HCT116 (cell line): ENCODE measurements around the gene PPP1R3C. TPM values are rescaled to one million over a fixed set of nuclear protein-coding genes. Genes with fewer than 3 reads are reported as not detected.

Source experiments
- ATAC-seq: fragments of 200-7000 bp; cut with Tn5 transposase; 2 replicates; pipeline ENCODE4 v1.9.1; 2020; ENCODE audit warnings: mild to moderate bottlenecking, moderate library complexity
- BruUV-seq: library from RNA; stranded (reverse); fragments of 400-500 nt; replicated peaks from 2 replicates; lab custom pipeline; 2021; lab: Mats Ljungman, UMichigan
- CTCF ChIA-PET: fragments of 300-600 bp; sonication (Branson Sonifier 250); formaldehyde crosslinking; loops from one replicate; lab custom pipeline; 2021; ENCODE audit warnings: antibody characterized with exemption; lab: Charles Lee
- POLR2A ChIA-PET: fragments of 300-600, 350-600 bp; sonication (Branson Sonifier 250); formaldehyde crosslinking; loops from one replicate; lab custom pipeline; 2021; ENCODE audit warnings: antibody characterized with exemption; lab: Charles Lee
- RAD21 ChIA-PET, 2 experiments: fragments of 300-600 bp; sonication (Branson Sonifier 250); formaldehyde crosslinking; loops; one replicate each; lab custom pipeline; 2023; ENCODE audit warnings: low total read pairs in 2 of 2; ENCODE audit not compliant: uncharacterized antibody in 2 of 2, unreplicated experiment in 2 of 2, low non-redundant PET in 1 of 2; lab: Charles Lee
- DNase-seq: peaks from one replicate; pipeline ENCODE4 v3.0.0-alpha.2; 2010; ENCODE audit warnings: low read depth, low spot score
- H2AFZ ChIP-seq: fragments of 200-600 bp; shearing (Covaris generic), sonication (generic); 2 replicates; pipeline ENCODE4 v1.6.1; 2017; ENCODE audit warnings: low read depth, mixed run types, mixed read lengths, antibody characterized with exemption, low read length; ENCODE audit not compliant: poor library complexity, severe bottlenecking
- H3K27ac ChIP-seq: 2 replicates; pipeline ENCODE4 v1.5.1; 2012; ENCODE audit warnings: low read depth, low read length
- H3K27me3 ChIP-seq: fragments of 200-600 bp; sonication (generic); 2 replicates; pipeline ENCODE4 v1.6.1; 2016; ENCODE audit warnings: mixed run types, low read length, mixed read lengths; ENCODE audit not compliant: insufficient read depth
- H3K36me3 ChIP-seq, 2 experiments: fragments of 200-500 bp in 1 of 2; fragments of 200-600 bp in 1 of 2; sonication (Bioruptor generic) in 1 of 2; sonication (generic) in 1 of 2; 2 replicates each; pipeline versions ENCODE4 v1.5.1 to v1.6.1; 2014 to 2016; ENCODE audit warnings: low read length in 2 of 2, inconsistent platforms in 1 of 2, mixed read lengths in 1 of 2, mixed run types in 1 of 2; ENCODE audit not compliant: insufficient read depth in 2 of 2, control insufficient read depth in 1 of 2
- H3K4me1 ChIP-seq, 2 experiments: fragments of 200-600 bp in 1 of 2; sonication (generic) in 1 of 2; 2 replicates each; pipeline versions ENCODE4 v1.5.1 to v1.6.1; 2012 to 2017; ENCODE audit warnings: low read length in 2 of 2, inconsistent platforms in 1 of 2, mild to moderate bottlenecking in 1 of 2, mixed read lengths in 1 of 2, mixed run types in 1 of 2, moderate library complexity in 1 of 2; ENCODE audit not compliant: insufficient read depth in 2 of 2, control insufficient read depth in 1 of 2
- H3K4me2 ChIP-seq: fragments of 200-600 bp; sonication (generic); 2 replicates; pipeline ENCODE4 v1.6.1; 2017; ENCODE audit warnings: mixed run types, low read length, mixed read lengths
- H3K4me3 ChIP-seq, 2 experiments: fragments of 200-600 bp in 1 of 2; sonication (generic) in 1 of 2; replicated peaks in 1 of 2; 2 replicates each; pipeline ENCODE4 v1.5.1; 2011 to 2016; ENCODE audit warnings: low read length in 2 of 2, control low read depth in 1 of 2, low read depth in 1 of 2, mild to moderate bottlenecking in 1 of 2, mixed read lengths in 1 of 2, mixed run types in 1 of 2
- H3K79me2 ChIP-seq: fragments of 200-600 bp; sonication (generic); 2 replicates; pipeline ENCODE4 v1.6.1; 2017; ENCODE audit warnings: mild to moderate bottlenecking, mixed run types, low read length, moderate library complexity, mixed read lengths; ENCODE audit not compliant: insufficient read depth
- H3K9ac ChIP-seq: fragments of 200-600 bp; sonication (generic); 2 replicates; pipeline ENCODE4 v1.6.1; 2016; ENCODE audit warnings: low read length, mixed read lengths
- H3K9me2 ChIP-seq: fragments of 200-600 bp; sonication (generic), shearing (Covaris generic); 2 replicates; pipeline ENCODE4 v1.6.1; 2017; ENCODE audit warnings: mixed run types, mild to moderate bottlenecking, moderate library complexity; ENCODE audit not compliant: insufficient read depth
- H3K9me3 ChIP-seq, 2 experiments: fragments of 200-500 bp in 1 of 2; fragments of 200-600 bp in 1 of 2; sonication (Bioruptor generic) in 1 of 2; sonication (generic) in 1 of 2; 2 replicates each; pipeline ENCODE4 v1.6.1; 2014 to 2017; ENCODE audit warnings: low read length in 2 of 2, mixed read lengths in 2 of 2, inconsistent platforms in 1 of 2, low read depth in 1 of 2, mild to moderate bottlenecking in 1 of 2, mixed run types in 1 of 2, moderate library complexity in 1 of 2; ENCODE audit not compliant: control insufficient read depth in 1 of 2, insufficient read depth in 1 of 2
- H4K20me1 ChIP-seq: fragments of 200-600 bp; sonication (generic), shearing (Covaris generic); 2 replicates; pipeline ENCODE4 v1.6.1; 2017; ENCODE audit warnings: mixed run types, mild to moderate bottlenecking, moderate library complexity; ENCODE audit not compliant: insufficient read depth
- EZH2 ChIP-seq: fragments of 200-600 bp; sonication (generic); IDR thresholded peaks from 2 replicates; pipeline ENCODE4 v1.6.1; 2017; ENCODE audit warnings: antibody characterized with exemption, mixed run types
- FOSL1 ChIP-seq: IDR thresholded peaks from 2 replicates; pipeline ENCODE4 v1.6.1; 2012; ENCODE audit warnings: low read depth
- TCF7L2 ChIP-seq: IDR thresholded peaks from 2 replicates; pipeline ENCODE4 v1.7.0; 2011; ENCODE audit warnings: borderline replicate concordance, inconsistent platforms; ENCODE audit not compliant: insufficient read depth, insufficient read length; ENCODE audit errors: extremely low read depth
- intact Hi-C: fragments of 100-400 bp; cut with micrococcal nuclease; formaldehyde crosslinking; loops from 2 replicates; pipeline ENCODE4 v1.10.0; 2022
- total RNA-seq: library from RNA; stranded (reverse); gene quantifications from one replicate; pipeline ENCODE4 v1.2.1, GENCODE V29; 2021; ENCODE audit not compliant: unreplicated experiment
- TF ChIP-seq, protein P1 (sequence below): IDR thresholded peaks from 2 replicates; pipeline ENCODE4 v1.6.1; 2012

PPP1R3C gene
- total RNA-seq, 1 experiment from 2014 or later = 0.20 TPM

DNA sequence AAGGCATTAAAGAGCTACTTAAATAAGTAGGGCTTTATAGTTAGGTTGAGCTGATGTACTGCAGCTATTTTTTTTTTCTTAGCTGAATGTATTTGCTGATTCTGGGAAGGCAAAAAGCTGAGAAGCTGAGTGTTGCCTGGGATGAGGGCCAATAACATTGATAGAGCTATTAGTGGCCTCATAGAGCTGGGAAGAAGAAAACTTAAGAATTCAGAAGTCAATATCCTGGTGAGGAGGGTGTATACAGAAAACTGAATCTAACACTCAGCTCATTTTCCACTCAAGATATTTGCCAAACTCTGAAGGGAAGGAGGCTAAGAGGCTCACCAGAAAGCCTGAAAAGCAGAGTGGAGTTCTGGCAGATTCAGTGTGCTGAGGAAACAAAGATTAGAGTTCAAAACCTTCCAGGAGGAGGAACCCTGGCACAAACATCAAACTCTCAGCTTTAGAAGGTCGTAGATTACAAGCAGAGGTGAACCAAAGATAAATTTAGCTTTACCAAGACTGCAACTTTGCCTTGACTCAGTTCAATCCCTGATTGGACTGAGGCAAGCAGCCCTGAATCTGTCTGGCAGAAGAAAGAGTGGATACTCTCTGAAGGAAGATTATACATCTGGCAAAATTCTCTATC lies 11.3 kb downstream of the PPP1R3C start (continued):
- no peak for TF ChIP-seq TCF7L2
- TF ChIP-seq, all 23 proteins: peak for 0

DNA sequence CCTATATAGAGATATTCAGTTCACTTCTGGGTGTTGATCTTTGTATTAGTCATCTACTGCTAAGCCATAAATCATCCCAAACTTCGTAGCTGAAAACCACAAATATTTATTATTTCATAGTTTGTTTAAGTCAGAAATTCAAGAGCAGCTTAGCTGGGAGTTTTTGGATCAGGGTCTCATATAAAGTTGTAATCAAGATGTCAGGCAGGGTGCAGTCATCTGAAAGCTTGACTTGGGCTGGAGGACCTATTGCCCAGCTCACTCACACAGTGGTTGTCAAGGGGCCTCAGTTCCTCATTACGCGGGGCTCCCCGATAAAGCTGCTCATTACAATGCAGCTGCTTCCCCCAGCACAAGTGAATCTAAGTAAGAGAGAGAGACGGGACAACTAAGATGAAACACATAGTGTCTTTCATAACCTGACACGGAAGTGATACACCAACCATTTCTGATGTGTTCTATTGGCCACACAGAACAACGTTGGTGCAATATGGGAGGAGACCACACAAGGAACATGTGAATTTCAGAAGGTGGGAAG lies 15.7 kb downstream of the PPP1R3C start:
- H3K27me3 ChIP-seq = no peaks in the 10 kb centered on the region
- H3K9ac ChIP-seq = no peak overlapping the region
- BruUV-seq = no TSS peak
- peaks cover 2 to 21% of the 10 kb centered on the region in 2 experiments; a peak in 2 of 4 replicates for H3K4me1 ChIP-seq
- TF ChIP-seq TCF7L2 = no peak
- peak; percentile 44 for TF ChIP-seq FOSL1
- no peaks in the 10 kb centered on the region for H3K79me2 ChIP-seq
- H3K27ac ChIP-seq = no peak overlapping the region
- no peaks in the 10 kb centered on the region for H4K20me1 ChIP-seq
- ATAC-seq (peak; percentile 41; the same call in 1 of the 2 replicates), DNase-seq (no peak)
- H2AFZ ChIP-seq = peak overlapping the region; percentile 83
- H3K4me2 ChIP-seq = peak overlapping the region; percentile 29; the same call in 1 of the 2 replicates
- no peaks in the 10 kb centered on the region for H3K36me3 ChIP-seq
- H3K4me3 ChIP-seq = no peak overlapping the region
- intact Hi-C loops = no loop called here
- H3K9me2 ChIP-seq = no peaks in the 10 kb centered on the region; the same call in 1 of the 2 replicates
- no peaks in the 10 kb centered on the region for H3K9me3 ChIP-seq
- POLR2A ChIA-PET = no interaction called here
- RAD21 ChIA-PET = no interaction called here
- CTCF ChIA-PET = interaction anchor here (2.4 kb wide), 1 partner anchor 19 kb away, joined by 11 read pairs; no protein-coding TSS in a partner anchor

DNA sequence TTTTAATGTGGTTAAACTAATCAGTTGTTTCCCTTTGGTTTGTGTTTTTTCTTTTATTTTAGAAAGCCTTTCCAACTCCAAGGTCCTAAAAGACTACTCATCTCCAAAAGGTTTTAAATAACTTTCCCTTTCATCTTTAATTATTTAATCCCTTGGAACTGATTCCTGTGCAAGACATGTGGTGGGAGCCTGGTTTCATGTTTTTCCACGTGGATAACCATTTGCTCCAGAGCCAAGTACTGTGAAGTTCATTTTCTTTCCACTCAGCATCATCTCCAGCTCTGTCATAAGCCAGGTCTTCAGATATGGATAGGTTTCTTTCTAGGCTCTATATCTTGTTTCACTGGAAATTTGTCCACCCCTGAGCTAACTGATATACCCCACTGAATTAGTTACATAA lies 16.7 kb downstream of the PPP1R3C start:
- no peaks in the 10 kb centered on the region for H3K79me2 ChIP-seq
- no TSS peak for BruUV-seq
- H3K9me2 ChIP-seq = no peaks in the 10 kb centered on the region; the same call in 1 of the 2 replicates
- H3K9me3 ChIP-seq = no peaks in the 10 kb centered on the region
- H4K20me1 ChIP-seq = no peaks in the 10 kb centered on the region
- intact Hi-C loops = no loop called here
- H3K27me3 ChIP-seq = no peaks in the 10 kb centered on the region
- ChIA-PET RAD21 (no interaction called here), CTCF (interaction anchor here (2.4 kb wide), 1 partner anchor 20 kb away, joined by 11 read pairs; no protein-coding TSS in a partner anchor), POLR2A (no interaction called here)
- peak overlapping the region; percentile 87 for H2AFZ ChIP-seq
- no peak overlapping the region for H3K9ac ChIP-seq
- TF ChIP-seq FOSL1 (no peak), EZH2 (no peak)
- TF ChIP-seq, protein P1, sequence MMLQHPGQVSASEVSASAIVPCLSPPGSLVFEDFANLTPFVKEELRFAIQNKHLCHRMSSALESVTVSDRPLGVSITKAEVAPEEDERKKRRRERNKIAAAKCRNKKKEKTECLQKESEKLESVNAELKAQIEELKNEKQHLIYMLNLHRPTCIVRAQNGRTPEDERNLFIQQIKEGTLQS = no peak
- peaks cover 2 to 21% of the 10 kb centered on the region in 2 experiments; a peak in 2 of 4 replicates for H3K4me1 ChIP-seq
- no peak overlapping the region for H3K4me3 ChIP-seq
- DNase-seq (no peak), ATAC-seq (no peak)
- H3K36me3 ChIP-seq = no peaks in the 10 kb centered on the region
- H3K27ac ChIP-seq = no peak overlapping the region
- no peak overlapping the region for H3K4me2 ChIP-seq
